ENCODE measurements around the gene CERS6. TPM values are rescaled to one million over a fixed set of nuclear protein-coding genes. Genes with fewer than 3 reads are reported as not detected.

Gene CERS6
- polyA plus RNA-seq, 3 donors from 2014 or later = 2.4 to 9.2 (median 5.6) TPM

DNA sequence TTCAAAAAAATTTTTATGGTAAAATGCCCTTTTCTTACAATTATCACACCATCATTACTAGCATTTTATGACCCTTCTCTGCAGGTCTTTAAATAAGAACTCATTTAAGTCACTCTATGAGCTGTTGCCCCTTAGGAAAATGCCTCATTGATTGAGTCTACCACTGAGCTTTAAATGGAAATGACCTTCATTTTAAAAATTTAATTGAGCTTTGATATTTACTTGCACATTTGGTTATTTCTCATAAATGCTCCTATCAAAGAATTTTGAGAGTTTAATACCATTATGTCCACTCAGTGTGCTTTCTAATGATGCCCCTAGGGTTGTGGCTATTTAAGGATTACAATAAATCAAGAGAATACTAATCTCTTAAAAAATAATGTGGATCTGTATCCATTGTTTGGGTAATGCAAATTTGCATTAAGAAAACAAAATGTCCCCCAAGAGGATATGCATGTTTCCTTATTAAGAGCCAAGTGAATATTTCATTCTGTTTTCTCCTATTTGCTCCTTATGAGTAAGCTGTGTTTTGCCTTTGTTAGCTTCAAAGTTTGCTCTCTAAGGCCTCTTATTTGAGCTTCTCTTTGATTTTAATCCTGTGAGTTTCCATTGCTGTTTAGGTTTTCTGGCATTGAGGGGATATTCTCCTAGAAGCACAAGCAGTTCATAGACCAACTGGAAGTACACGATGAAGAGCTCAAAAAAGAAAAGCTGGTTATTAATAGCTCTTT, 69.8 kb downstream of the CERS6 start:
- H3K36me3 Mint-ChIP-seq = no peaks in the 10 kb centered on the region
- no peak overlapping the region for H3K27ac Mint-ChIP-seq
- DNase-seq = no peak
- H3K27me3 Mint-ChIP-seq (ENCODE audit: low read depth in 3 of 3) = no peaks in the 10 kb centered on the region
- H3K4me3 Mint-ChIP-seq = no peak overlapping the region
- peaks cover 17 to 40% of the 10 kb centered on the region in 2 donors for H3K4me1 Mint-ChIP-seq
- no peaks in the 10 kb centered on the region for H3K9me3 Mint-ChIP-seq

- Mint-ChIP-seq H3K27me3 (ENCODE audit: low read depth in 3 of 3) (no peaks in the 10 kb centered on the region), H3K4me1 (peaks cover 21 to 40% of the 10 kb centered on the region in 2 donors), H3K36me3 (no peaks in the 10 kb centered on the region), H3K9me3 (no peaks in the 10 kb centered on the region), H3K4me3 (no peak overlapping the region), H3K27ac (no peak overlapping the region)
- DNase-seq = no peak
Observed at GRCh38 chr2:168526641-168527040, 70.6 kb downstream of the CERS6 start.

GRCh38 chr2:168528016-168528415, 71.9 kb downstream of the CERS6 start:
- H3K4me1 Mint-ChIP-seq = peaks cover 29 to 38% of the 10 kb centered on the region in 2 donors
- H3K27me3 Mint-ChIP-seq (ENCODE audit: low read depth in 3 of 3) = no peaks in the 10 kb centered on the region
- no peak overlapping the region for H3K4me3 Mint-ChIP-seq
- H3K9me3 Mint-ChIP-seq = no peaks in the 10 kb centered on the region
- DNase-seq = no peak
- no peak overlapping the region for H3K27ac Mint-ChIP-seq
- H3K36me3 Mint-ChIP-seq = no peaks in the 10 kb centered on the region

- Mint-ChIP-seq H3K27ac (no peak overlapping the region), H3K9me3 (no peaks in the 10 kb centered on the region), H3K4me3 (no peak overlapping the region), H3K36me3 (no peaks in the 10 kb centered on the region), H3K27me3 (ENCODE audit: low read depth in 3 of 3) (no peaks in the 10 kb centered on the region), H3K4me1 (peaks cover 31 to 38% of the 10 kb centered on the region in 2 donors)
- DNase-seq = no peak
Observed at GRCh38 chr2:168528469-168528868, 72.4 kb downstream of the CERS6 start.

GRCh38 chr2:168529054-168529833, 73.2 kb downstream of the CERS6 start:
- H3K27ac Mint-ChIP-seq = no peak overlapping the region
- no peaks in the 10 kb centered on the region for H3K27me3 Mint-ChIP-seq (ENCODE audit: low read depth in 3 of 3)
- no peak overlapping the region for H3K4me3 Mint-ChIP-seq
- no peak for DNase-seq
- peaks cover 26 to 38% of the 10 kb centered on the region in 2 donors for H3K4me1 Mint-ChIP-seq
- H3K36me3 Mint-ChIP-seq = no peaks in the 10 kb centered on the region
- H3K9me3 Mint-ChIP-seq = no peaks in the 10 kb centered on the region

GRCh38 chr2:168529900-168530561, 74.0 kb downstream of the CERS6 start:
- DNase-seq = no peak
- Mint-ChIP-seq H3K4me3 (no peak overlapping the region), H3K27me3 (ENCODE audit: low read depth in 3 of 3) (no peaks in the 10 kb centered on the region), H3K9me3 (no peaks in the 10 kb centered on the region), H3K4me1 (peaks cover 28 to 39% of the 10 kb centered on the region in 2 donors), H3K27ac (no peak overlapping the region), H3K36me3 (no peaks in the 10 kb centered on the region)

DNA sequence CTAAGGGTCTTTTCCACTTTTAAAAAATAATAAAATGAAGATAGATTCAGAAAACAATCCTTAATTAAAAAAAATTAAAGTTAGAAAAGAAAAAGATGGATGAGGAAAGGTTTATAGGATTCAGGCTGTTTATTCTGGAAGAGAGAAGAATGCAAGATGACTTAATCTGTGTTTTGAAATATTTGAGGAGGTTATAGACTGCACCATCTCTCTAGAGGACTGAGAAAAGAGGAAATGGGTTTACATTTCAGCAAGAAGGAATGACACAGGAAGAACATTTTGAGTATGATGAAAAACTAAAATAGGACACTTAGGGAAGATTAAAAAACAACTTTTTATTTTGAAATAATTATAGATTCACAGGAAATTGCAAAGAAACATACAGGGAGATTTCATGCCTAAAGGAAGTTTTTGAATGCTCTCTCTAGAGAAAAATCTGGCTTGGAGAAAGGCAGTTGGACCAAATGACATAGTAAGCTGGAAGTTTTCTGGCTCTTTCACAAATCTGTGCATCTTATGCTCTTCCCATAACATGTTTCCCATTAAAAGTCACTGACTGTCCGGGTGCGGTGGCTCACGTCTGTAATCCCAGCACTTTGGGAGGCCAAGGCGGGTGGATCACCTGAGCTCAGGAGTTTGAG, 75.0 kb downstream of the CERS6 start:
- H3K27me3 Mint-ChIP-seq (ENCODE audit: low read depth in 3 of 3) = no peaks in the 10 kb centered on the region
- no peaks in the 10 kb centered on the region for H3K36me3 Mint-ChIP-seq
- peak overlapping the region in 4 of 6 donors; percentile 12 to 83 (median 26) for H3K27ac Mint-ChIP-seq
- DNase-seq = no peak
- no peaks in the 10 kb centered on the region for H3K9me3 Mint-ChIP-seq
- H3K4me3 Mint-ChIP-seq = no peak overlapping the region
- peaks cover 32 to 39% of the 10 kb centered on the region in 2 donors for H3K4me1 Mint-ChIP-seq

GRCh38 chr2:168534926-168535325, 78.9 kb downstream of the CERS6 start:
- H3K9me3 Mint-ChIP-seq = peaks cover 0 to 7% (median 6%) of the 10 kb centered on the region in 6 donors
- no peak overlapping the region for H3K4me3 Mint-ChIP-seq
- DNase-seq = no peak
- peaks cover 50 to 64% of the 10 kb centered on the region in 2 donors for H3K4me1 Mint-ChIP-seq
- no peaks in the 10 kb centered on the region for H3K27me3 Mint-ChIP-seq (ENCODE audit: low read depth in 3 of 3)
- H3K36me3 Mint-ChIP-seq = peaks cover 4 to 7% (median 5%) of the 10 kb centered on the region in 3 donors
- H3K27ac Mint-ChIP-seq = no peak overlapping the region

GRCh38 chr2:168536925-168537466, 80.9 kb downstream of the CERS6 start:
- Mint-ChIP-seq H3K27ac (peak overlapping the region in 4 of 6 donors; percentile 4 to 77 (median 40)), H3K36me3 (peaks cover 12 to 24% (median 22%) of the 10 kb centered on the region in 3 donors), H3K9me3 (peaks cover 0 to 27% (median 20%) of the 10 kb centered on the region in 6 donors), H3K27me3 (ENCODE audit: low read depth in 3 of 3) (no peaks in the 10 kb centered on the region), H3K4me3 (peak overlapping the region in 3 of 5 donors; percentile 2 to 7 (median 5)), H3K4me1 (peaks cover 38 to 53% of the 10 kb centered on the region in 2 donors)
- peak in 1 of 3 donors; percentile 2 for DNase-seq

DNA sequence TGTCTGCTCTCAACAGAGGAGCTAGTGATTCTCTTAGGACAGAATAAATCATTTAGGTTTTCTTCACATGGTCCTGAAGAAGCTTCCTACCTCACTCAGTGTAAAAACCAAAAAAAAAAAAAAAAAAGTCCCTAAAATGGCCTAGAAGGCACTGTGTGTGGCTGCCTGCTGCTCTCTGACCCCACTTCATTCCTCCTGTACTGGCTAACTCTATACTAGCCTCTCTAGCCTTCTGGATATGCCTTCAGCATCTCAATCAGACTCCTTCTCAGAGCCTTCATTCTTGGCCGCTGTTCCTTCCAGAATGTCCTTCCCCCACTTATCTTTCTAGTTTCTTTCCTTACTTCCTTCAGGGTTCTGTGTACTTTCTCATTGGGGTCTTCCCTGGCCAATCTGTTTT, 82.1 kb downstream of the CERS6 start:
- Mint-ChIP-seq H3K27me3 (ENCODE audit: low read depth in 3 of 3) (no peaks in the 10 kb centered on the region), H3K36me3 (peaks cover 12 to 25% (median 22%) of the 10 kb centered on the region in 3 donors), H3K27ac (peak overlapping the region in 3 of 6 donors; percentile 37 to 62 (median 49)), H3K4me3 (no peak overlapping the region), H3K4me1 (peaks cover 33 to 54% of the 10 kb centered on the region in 2 donors), H3K9me3 (peaks cover 1 to 27% (median 20%) of the 10 kb centered on the region in 6 donors)
- no peak for DNase-seq

DNA sequence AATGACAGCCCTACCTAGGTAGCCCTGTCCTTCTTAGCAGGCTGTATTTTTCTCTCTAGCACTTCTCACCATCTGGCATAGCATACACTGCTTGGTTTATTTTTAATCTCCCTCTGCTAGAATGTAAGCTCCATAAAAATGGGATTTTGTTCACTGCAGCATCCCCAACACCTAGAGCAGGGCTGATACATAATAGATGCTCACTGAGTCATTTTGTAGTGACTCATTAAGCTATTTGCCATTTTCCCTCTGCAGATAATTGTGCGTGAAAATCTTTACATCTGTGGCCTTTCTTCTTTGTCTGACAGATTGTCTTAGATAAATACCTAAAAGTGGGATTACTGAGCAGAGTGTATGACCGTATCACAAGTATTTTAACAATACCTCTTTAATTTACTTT, 82.5 kb downstream of the CERS6 start:
- Mint-ChIP-seq H3K27ac (peak overlapping the region in 1 of 6 donors; percentile 62), H3K36me3 (peaks cover 12 to 25% (median 22%) of the 10 kb centered on the region in 3 donors), H3K9me3 (peaks cover 1 to 27% (median 20%) of the 10 kb centered on the region in 6 donors), H3K27me3 (ENCODE audit: low read depth in 3 of 3) (no peaks in the 10 kb centered on the region), H3K4me3 (no peak overlapping the region), H3K4me1 (peaks cover 31 to 54% of the 10 kb centered on the region in 2 donors)
- no peak for DNase-seq

- Mint-ChIP-seq H3K27me3 (ENCODE audit: low read depth in 3 of 3) (no peaks in the 10 kb centered on the region), H3K36me3 (peaks cover 12 to 25% (median 22%) of the 10 kb centered on the region in 3 donors), H3K4me3 (no peak overlapping the region), H3K9me3 (peaks cover 1 to 27% (median 20%) of the 10 kb centered on the region in 6 donors), H3K27ac (no peak overlapping the region), H3K4me1 (peaks cover 33 to 50% of the 10 kb centered on the region in 2 donors)
- DNase-seq = no peak
Observed at GRCh38 chr2:168539945-168540344, 83.9 kb downstream of the CERS6 start.

GRCh38 chr2:168541858-168542257, 85.8 kb downstream of the CERS6 start:
- Mint-ChIP-seq H3K36me3 (peaks cover 12 to 25% (median 22%) of the 10 kb centered on the region in 3 donors), H3K27ac (no peak overlapping the region), H3K4me3 (no peak overlapping the region), H3K4me1 (peaks cover 38 to 63% of the 10 kb centered on the region in 2 donors), H3K9me3 (peaks cover 3 to 27% (median 20%) of the 10 kb centered on the region in 6 donors), H3K27me3 (ENCODE audit: low read depth in 3 of 3) (no peaks in the 10 kb centered on the region)
- DNase-seq = no peak

Measured in immature natural killer cell (primary cell).